ENCODE data around the gene SLC49A3. TPM values are rescaled to one million over a fixed set of nuclear protein-coding genes. Genes with fewer than 3 reads are reported as not detected.

Gene SLC49A3
- total and polyA plus RNA-seq, 2 of the 4 experiments (the other 2 are of a cell fraction), result under 0.01 to 0.32 TPM

DNA sequence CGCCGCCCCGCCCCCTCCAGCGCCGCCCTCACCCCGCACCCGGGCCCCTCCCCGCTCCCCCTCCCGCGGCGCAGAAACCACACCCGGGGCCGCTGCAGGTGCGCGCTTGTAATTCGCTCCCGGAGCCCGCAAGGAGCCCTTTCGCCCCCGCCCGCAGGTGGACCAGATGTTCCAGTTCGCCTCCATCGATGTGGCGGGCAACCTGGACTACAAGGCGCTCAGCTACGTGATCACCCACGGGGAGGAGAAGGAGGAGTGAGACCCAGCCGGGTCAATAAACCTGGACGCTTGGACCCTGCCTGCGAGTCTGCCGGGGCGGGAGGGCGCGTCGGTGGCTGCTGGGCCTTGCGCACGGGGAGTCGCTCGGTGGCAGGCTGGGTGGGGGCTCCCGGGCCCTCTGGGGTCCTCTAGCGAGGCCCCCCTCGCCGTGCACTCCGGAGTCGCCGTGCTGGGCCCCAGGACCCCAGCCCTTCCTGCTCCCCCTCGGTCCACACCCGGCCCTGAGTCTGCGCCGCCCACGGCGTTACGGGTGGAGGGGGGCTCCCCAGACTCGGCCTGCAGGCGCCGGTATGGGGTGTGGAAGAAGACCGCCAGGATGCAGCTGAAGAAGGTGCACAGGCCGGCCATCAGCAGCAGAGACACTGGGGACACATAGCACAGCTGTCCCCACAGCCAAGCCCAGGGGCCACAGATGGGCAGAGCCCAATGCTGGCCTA is 7.1 kb downstream of the SLC49A3 start:
- H3K14ac ChIP-seq (replicated peaks; ENCODE audit: low read depth, low read length), result no peak overlapping the region
- no peak for TF ChIP-seq NFE2L2 (IDR thresholded peaks at IDR 0.05; ENCODE audit: low read depth, low read length)
- TF ChIP-seq, protein P1, sequence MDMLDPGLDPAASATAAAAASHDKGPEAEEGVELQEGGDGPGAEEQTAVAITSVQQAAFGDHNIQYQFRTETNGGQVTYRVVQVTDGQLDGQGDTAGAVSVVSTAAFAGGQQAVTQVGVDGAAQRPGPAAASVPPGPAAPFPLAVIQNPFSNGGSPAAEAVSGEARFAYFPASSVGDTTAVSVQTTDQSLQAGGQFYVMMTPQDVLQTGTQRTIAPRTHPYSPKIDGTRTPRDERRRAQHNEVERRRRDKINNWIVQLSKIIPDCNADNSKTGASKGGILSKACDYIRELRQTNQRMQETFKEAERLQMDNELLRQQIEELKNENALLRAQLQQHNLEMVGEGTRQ (IDR thresholded peaks at IDR 0.05; ENCODE audit: low read depth, low read length), result no peak
- TF ChIP-seq CEBPB (IDR thresholded peaks at IDR 0.05; ENCODE audit: low read depth, low read length), result no peak
- TF ChIP-seq RCOR1 (IDR thresholded peaks at IDR 0.05; ENCODE audit: insufficient replicate concordance, low read length), result no peak
- no peak for TF ChIP-seq MXI1 (IDR thresholded peaks at IDR 0.05; ENCODE audit: borderline replicate concordance, low read depth, low read length)
- TF ChIP-seq, protein P2, sequence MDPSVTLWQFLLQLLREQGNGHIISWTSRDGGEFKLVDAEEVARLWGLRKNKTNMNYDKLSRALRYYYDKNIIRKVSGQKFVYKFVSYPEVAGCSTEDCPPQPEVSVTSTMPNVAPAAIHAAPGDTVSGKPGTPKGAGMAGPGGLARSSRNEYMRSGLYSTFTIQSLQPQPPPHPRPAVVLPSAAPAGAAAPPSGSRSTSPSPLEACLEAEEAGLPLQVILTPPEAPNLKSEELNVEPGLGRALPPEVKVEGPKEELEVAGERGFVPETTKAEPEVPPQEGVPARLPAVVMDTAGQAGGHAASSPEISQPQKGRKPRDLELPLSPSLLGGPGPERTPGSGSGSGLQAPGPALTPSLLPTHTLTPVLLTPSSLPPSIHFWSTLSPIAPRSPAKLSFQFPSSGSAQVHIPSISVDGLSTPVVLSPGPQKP (IDR thresholded peaks at IDR 0.05; ENCODE audit: borderline replicate concordance, low read depth, low read length), result no peak
- TF ChIP-seq BHLHE40 (IDR thresholded peaks at IDR 0.05; ENCODE audit: low read depth, low read length), result no peak
- no peak for TF ChIP-seq FOS (IDR thresholded peaks at IDR 0.05; ENCODE audit: low read depth, low read length)
- TF ChIP-seq MAZ (IDR thresholded peaks at IDR 0.05; ENCODE audit: borderline replicate concordance, low read depth, low read length), result no peak
- TF ChIP-seq, protein P3, sequence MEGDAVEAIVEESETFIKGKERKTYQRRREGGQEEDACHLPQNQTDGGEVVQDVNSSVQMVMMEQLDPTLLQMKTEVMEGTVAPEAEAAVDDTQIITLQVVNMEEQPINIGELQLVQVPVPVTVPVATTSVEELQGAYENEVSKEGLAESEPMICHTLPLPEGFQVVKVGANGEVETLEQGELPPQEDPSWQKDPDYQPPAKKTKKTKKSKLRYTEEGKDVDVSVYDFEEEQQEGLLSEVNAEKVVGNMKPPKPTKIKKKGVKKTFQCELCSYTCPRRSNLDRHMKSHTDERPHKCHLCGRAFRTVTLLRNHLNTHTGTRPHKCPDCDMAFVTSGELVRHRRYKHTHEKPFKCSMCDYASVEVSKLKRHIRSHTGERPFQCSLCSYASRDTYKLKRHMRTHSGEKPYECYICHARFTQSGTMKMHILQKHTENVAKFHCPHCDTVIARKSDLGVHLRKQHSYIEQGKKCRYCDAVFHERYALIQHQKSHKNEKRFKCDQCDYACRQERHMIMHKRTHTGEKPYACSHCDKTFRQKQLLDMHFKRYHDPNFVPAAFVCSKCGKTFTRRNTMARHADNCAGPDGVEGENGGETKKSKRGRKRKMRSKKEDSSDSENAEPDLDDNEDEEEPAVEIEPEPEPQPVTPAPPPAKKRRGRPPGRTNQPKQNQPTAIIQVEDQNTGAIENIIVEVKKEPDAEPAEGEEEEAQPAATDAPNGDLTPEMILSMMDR (conservative IDR thresholded peaks at IDR 0.05; ENCODE audit: low read depth, low read length), result no peak
- no peak for TF ChIP-seq RFX5 (IDR thresholded peaks at IDR 0.05; ENCODE audit: low read depth, low read length)
- TF ChIP-seq MAFK (IDR thresholded peaks at IDR 0.05; ENCODE audit: low read depth, low read length), result no peak
- no peak for TF ChIP-seq RAD21 (IDR thresholded peaks at IDR 0.05; ENCODE audit: low read length)
- TF ChIP-seq POLR2A (IDR thresholded peaks at IDR 0.05; ENCODE audit: low read depth, low read length), result no peak
- no peak for TF ChIP-seq SMC3 (IDR thresholded peaks at IDR 0.05; ENCODE audit: low read depth, low read length)
- TF ChIP-seq CHD1 (IDR thresholded peaks at IDR 0.05; ENCODE audit: low read depth, low read length), result no peak
- H2AK5ac ChIP-seq (ENCODE audit: low read depth, low read length), result no peak overlapping the region
- in situ Hi-C loops (cut with MboI; ENCODE audit: low sequenced_read_pairs) (no loop called here), intact Hi-C loops (cut with micrococcal nuclease) (no loop called here), dilution Hi-C loops (cut with HindIII; ENCODE audit: low sequenced_read_pairs, unreplicated experiment) (no loop called here)
- H3K56ac ChIP-seq (ENCODE audit: extremely low read depth, insufficient read depth, low read length), result no peak overlapping the region
- no peak overlapping the region for H2AFZ ChIP-seq (replicated peaks; ENCODE audit: low read length, poor library complexity)
- H3K4me3 ChIP-seq (ENCODE audit: insufficient read depth, low read depth, low read length), result no peak overlapping the region
- WGBS, 2 experiments (ENCODE audit: extremely low coverage in 2 of 2, insufficient read length in 1 of 2), result 97% methylated on average over 19 of the region's 58 CpGs; no CpG with 5 or more reads in 1 of the 2 experiments
- no peak overlapping the region for H4K5ac ChIP-seq (ENCODE audit: low read depth, low read length)
- no peak overlapping the region for H2BK20ac ChIP-seq (ENCODE audit: low read depth, low read length)
- ChIA-PET POLR2A (ENCODE audit: unreplicated experiment) (no interaction called here), CTCF (no interaction called here)
- no peak overlapping the region for H3K23ac ChIP-seq (ENCODE audit: low read depth, low read length)
- peaks cover 4% of the 10 kb centered on the region for H3K4me1 ChIP-seq (ENCODE audit: control insufficient read depth, insufficient read depth, low read length)
- no peak overlapping the region for H4K8ac ChIP-seq (ENCODE audit: low read depth in 2 of 2, low read length in 2 of 2)
- H3K36me3 ChIP-seq (ENCODE audit: control insufficient read depth, insufficient read depth, low read length), result no peaks in the 10 kb centered on the region
- no peak overlapping the region for H3K4ac ChIP-seq (ENCODE audit: low read depth, low read length)
- no peak overlapping the region for H2AK9ac ChIP-seq (replicated peaks; ENCODE audit: low read depth, low read length, poor library complexity)
- H2BK5ac ChIP-seq (ENCODE audit: low read depth, low read length, poor library complexity, severe bottlenecking), result no peak overlapping the region
- H3K9me3 ChIP-seq (ENCODE audit: control insufficient read depth, insufficient read depth, low read length), result no peaks in the 10 kb centered on the region
- H3K27ac ChIP-seq (ENCODE audit: insufficient read depth, low read length), result no peak overlapping the region
- BruUV-seq (replicated peaks), result no TSS peak
- H4K20me1 ChIP-seq (ENCODE audit: insufficient read depth, low read length), result no peaks in the 10 kb centered on the region
- H2BK120ac ChIP-seq (ENCODE audit: low read depth, low read length), result no peak overlapping the region
- no peak overlapping the region for H4K91ac ChIP-seq (ENCODE audit: insufficient read depth, low read depth, low read length)
- H2BK15ac ChIP-seq (ENCODE audit: low read depth, low read length), result no peak overlapping the region
- no peak overlapping the region for H3K9ac ChIP-seq (ENCODE audit: low read depth, low read length)
- ATAC-seq (ENCODE audit: low read depth), result no peak
- no peaks in the 10 kb centered on the region for H3K79me1 ChIP-seq (ENCODE audit: low read depth in 1 of 2, low read length in 2 of 2)
- H3K9me1 ChIP-seq (ENCODE audit: insufficient read depth, low read length), result peaks cover under 1% of the 10 kb centered on the region; the same call in 1 of the 2 replicates
- no peak overlapping the region for H3K18ac ChIP-seq (ENCODE audit: low read depth, low read length)
- H3K4me2 ChIP-seq (ENCODE audit: low read depth, low read length), result no peak overlapping the region
- DNase-seq, result no peak
- H3K27me3 ChIP-seq (ENCODE audit: control insufficient read depth, insufficient read depth, low read length), result no peaks in the 10 kb centered on the region
